HCT116 (cell line): ENCODE data around the gene AS3MT. TPM values are rescaled to one million over a fixed set of nuclear protein-coding genes. Genes with fewer than 3 reads are reported as not detected.

Source experiments
- ATAC-seq: fragments of 200-7000 bp; cut with Tn5 transposase; 2 replicates; pipeline ENCODE4 v1.9.1; 2020; ENCODE audit warnings: mild to moderate bottlenecking, moderate library complexity
- BruUV-seq: library from RNA; stranded (reverse); fragments of 400-500 nt; replicated peaks from 2 replicates; lab custom pipeline; 2021; lab: Mats Ljungman, UMichigan
- CTCF ChIA-PET: fragments of 300-600 bp; sonication (Branson Sonifier 250); formaldehyde crosslinking; loops from one replicate; lab custom pipeline; 2021; ENCODE audit warnings: antibody characterized with exemption; lab: Charles Lee
- POLR2A ChIA-PET: fragments of 300-600, 350-600 bp; sonication (Branson Sonifier 250); formaldehyde crosslinking; loops from one replicate; lab custom pipeline; 2021; ENCODE audit warnings: antibody characterized with exemption; lab: Charles Lee
- RAD21 ChIA-PET, 2 experiments: fragments of 300-600 bp; sonication (Branson Sonifier 250); formaldehyde crosslinking; loops; one replicate each; lab custom pipeline; 2023; ENCODE audit warnings: low total read pairs in 2 of 2; ENCODE audit not compliant: uncharacterized antibody in 2 of 2, unreplicated experiment in 2 of 2, low non-redundant PET in 1 of 2; lab: Charles Lee
- DNase-seq: peaks from one replicate; pipeline ENCODE4 v3.0.0-alpha.2; 2010; ENCODE audit warnings: low read depth, low spot score
- H2AFZ ChIP-seq: fragments of 200-600 bp; shearing (Covaris generic), sonication (generic); 2 replicates; pipeline ENCODE4 v1.6.1; 2017; ENCODE audit warnings: low read depth, mixed run types, mixed read lengths, antibody characterized with exemption, low read length; ENCODE audit not compliant: poor library complexity, severe bottlenecking
- H3K27ac ChIP-seq: 2 replicates; pipeline ENCODE4 v1.5.1; 2012; ENCODE audit warnings: low read depth, low read length
- H3K27me3 ChIP-seq: fragments of 200-600 bp; sonication (generic); 2 replicates; pipeline ENCODE4 v1.6.1; 2016; ENCODE audit warnings: mixed run types, low read length, mixed read lengths; ENCODE audit not compliant: insufficient read depth
- H3K36me3 ChIP-seq, 2 experiments: fragments of 200-500 bp in 1 of 2; fragments of 200-600 bp in 1 of 2; sonication (Bioruptor generic) in 1 of 2; sonication (generic) in 1 of 2; 2 replicates each; pipeline versions ENCODE4 v1.5.1 to v1.6.1; 2014 to 2016; ENCODE audit warnings: low read length in 2 of 2, inconsistent platforms in 1 of 2, mixed read lengths in 1 of 2, mixed run types in 1 of 2; ENCODE audit not compliant: insufficient read depth in 2 of 2, control insufficient read depth in 1 of 2
- H3K4me1 ChIP-seq, 2 experiments: fragments of 200-600 bp in 1 of 2; sonication (generic) in 1 of 2; 2 replicates each; pipeline versions ENCODE4 v1.5.1 to v1.6.1; 2012 to 2017; ENCODE audit warnings: low read length in 2 of 2, inconsistent platforms in 1 of 2, mild to moderate bottlenecking in 1 of 2, mixed read lengths in 1 of 2, mixed run types in 1 of 2, moderate library complexity in 1 of 2; ENCODE audit not compliant: insufficient read depth in 2 of 2, control insufficient read depth in 1 of 2
- H3K4me2 ChIP-seq: fragments of 200-600 bp; sonication (generic); 2 replicates; pipeline ENCODE4 v1.6.1; 2017; ENCODE audit warnings: mixed run types, low read length, mixed read lengths
- H3K4me3 ChIP-seq, 2 experiments: fragments of 200-600 bp in 1 of 2; sonication (generic) in 1 of 2; replicated peaks in 1 of 2; 2 replicates each; pipeline ENCODE4 v1.5.1; 2011 to 2016; ENCODE audit warnings: low read length in 2 of 2, control low read depth in 1 of 2, low read depth in 1 of 2, mild to moderate bottlenecking in 1 of 2, mixed read lengths in 1 of 2, mixed run types in 1 of 2
- H3K79me2 ChIP-seq: fragments of 200-600 bp; sonication (generic); 2 replicates; pipeline ENCODE4 v1.6.1; 2017; ENCODE audit warnings: mild to moderate bottlenecking, mixed run types, low read length, moderate library complexity, mixed read lengths; ENCODE audit not compliant: insufficient read depth
- H3K9ac ChIP-seq: fragments of 200-600 bp; sonication (generic); 2 replicates; pipeline ENCODE4 v1.6.1; 2016; ENCODE audit warnings: low read length, mixed read lengths
- H3K9me2 ChIP-seq: fragments of 200-600 bp; sonication (generic), shearing (Covaris generic); 2 replicates; pipeline ENCODE4 v1.6.1; 2017; ENCODE audit warnings: mixed run types, mild to moderate bottlenecking, moderate library complexity; ENCODE audit not compliant: insufficient read depth
- H3K9me3 ChIP-seq, 2 experiments: fragments of 200-500 bp in 1 of 2; fragments of 200-600 bp in 1 of 2; sonication (Bioruptor generic) in 1 of 2; sonication (generic) in 1 of 2; 2 replicates each; pipeline ENCODE4 v1.6.1; 2014 to 2017; ENCODE audit warnings: low read length in 2 of 2, mixed read lengths in 2 of 2, inconsistent platforms in 1 of 2, low read depth in 1 of 2, mild to moderate bottlenecking in 1 of 2, mixed run types in 1 of 2, moderate library complexity in 1 of 2; ENCODE audit not compliant: control insufficient read depth in 1 of 2, insufficient read depth in 1 of 2
- H4K20me1 ChIP-seq: fragments of 200-600 bp; sonication (generic), shearing (Covaris generic); 2 replicates; pipeline ENCODE4 v1.6.1; 2017; ENCODE audit warnings: mixed run types, mild to moderate bottlenecking, moderate library complexity; ENCODE audit not compliant: insufficient read depth
- ATF3 ChIP-seq: IDR thresholded peaks from 2 replicates; pipeline ENCODE4 v1.6.1; 2012
- CBX3 ChIP-seq: IDR thresholded peaks from 2 replicates; pipeline ENCODE4 v1.6.1; 2012; ENCODE audit warnings: low read depth
- CEBPB ChIP-seq: IDR thresholded peaks from 2 replicates; pipeline ENCODE4 v1.6.1; 2012; ENCODE audit warnings: low read depth
- CTCF ChIP-seq, 3 experiments: fragments of 200-600 bp in 1 of 3; sonication (generic) in 1 of 3; IDR thresholded peaks in 2 of 3; conservative IDR thresholded peaks in 1 of 3; 2 replicates each; pipeline ENCODE4 v1.5.1; 2012 to 2017; ENCODE audit warnings: low read depth in 2 of 3, low read length in 2 of 3, antibody characterized with exemption in 1 of 3, borderline replicate concordance in 1 of 3, control low read depth in 1 of 3, mild to moderate bottlenecking in 1 of 3, mixed read lengths in 1 of 3, mixed run types in 1 of 3, moderate library complexity in 1 of 3; ENCODE audit not compliant: insufficient read depth in 1 of 3
- EGR1 ChIP-seq: IDR thresholded peaks from 2 replicates; pipeline ENCODE4 v1.6.1; 2012; ENCODE audit warnings: low read depth
- ELF1 ChIP-seq: IDR thresholded peaks from 2 replicates; pipeline ENCODE4 v1.6.1; 2012; ENCODE audit warnings: low read depth, borderline replicate concordance
- EZH2 ChIP-seq: fragments of 200-600 bp; sonication (generic); IDR thresholded peaks from 2 replicates; pipeline ENCODE4 v1.6.1; 2017; ENCODE audit warnings: antibody characterized with exemption, mixed run types
- JUND ChIP-seq: IDR thresholded peaks from 2 replicates; pipeline ENCODE4 v1.6.1; 2012
- POLR2AphosphoS5 ChIP-seq: IDR thresholded peaks from 2 replicates; pipeline ENCODE4 v1.6.1; 2011; ENCODE audit warnings: mild to moderate bottlenecking, low read depth, low read length, moderate library complexity
- RAD21 ChIP-seq: IDR thresholded peaks from 2 replicates; pipeline ENCODE4 v1.6.1; 2012; ENCODE audit warnings: low read depth, mild to moderate bottlenecking
- REST ChIP-seq: IDR thresholded peaks from 2 replicates; pipeline ENCODE4 v1.6.1; 2012; ENCODE audit warnings: low read depth
- SIN3A ChIP-seq: IDR thresholded peaks from 2 replicates; pipeline ENCODE4 v1.6.1; 2012; ENCODE audit warnings: low read depth
- SP1 ChIP-seq: IDR thresholded peaks from 2 replicates; pipeline ENCODE4 v1.6.1; 2012; ENCODE audit warnings: low read depth
- TCF7L2 ChIP-seq: IDR thresholded peaks from 2 replicates; pipeline ENCODE4 v1.7.0; 2011; ENCODE audit warnings: borderline replicate concordance, inconsistent platforms; ENCODE audit not compliant: insufficient read depth, insufficient read length; ENCODE audit errors: extremely low read depth
- ZNF274 ChIP-seq: fragments of 200-500 bp; sonication (Bioruptor generic); IDR thresholded peaks from 2 replicates; pipeline ENCODE4 v1.6.1; 2014; ENCODE audit warnings: mild to moderate bottlenecking, low read depth, low read length, inconsistent platforms
- intact Hi-C: fragments of 100-400 bp; cut with micrococcal nuclease; formaldehyde crosslinking; loops from 2 replicates; pipeline ENCODE4 v1.10.0; 2022
- total RNA-seq: library from RNA; stranded (reverse); gene quantifications from one replicate; pipeline ENCODE4 v1.2.1, GENCODE V29; 2021; ENCODE audit not compliant: unreplicated experiment
- TF ChIP-seq, protein P1 (sequence below): IDR thresholded peaks from 2 replicates; pipeline ENCODE4 v1.6.1; 2012

AS3MT gene
- total RNA-seq, 1 experiment from 2014 or later = 0.79 TPM

GRCh38 chr10:102948176-102948575 lies 78.9 kb downstream of the AS3MT start:
- ATAC-seq (no peak), DNase-seq (no peak)
- Histone ChIP-seq H3K27ac (no peak overlapping the region), H3K27me3 (no peaks in the 10 kb centered on the region), H2AFZ (no peak overlapping the region), H3K4me1 (peaks cover 0 to 6% of the 10 kb centered on the region in 2 experiments; a peak in 3 of 4 replicates), H3K79me2 (no peaks in the 10 kb centered on the region), H4K20me1 (no peaks in the 10 kb centered on the region), H3K4me3 (no peak overlapping the region), H3K9me3 (no peaks in the 10 kb centered on the region), H3K4me2 (no peak overlapping the region), H3K9ac (no peak overlapping the region), H3K36me3 (no peaks in the 10 kb centered on the region), H3K9me2 (no peaks in the 10 kb centered on the region)
- CTCF ChIA-PET = no interaction called here
- TF ChIP-seq CEBPB = no peak
- POLR2A ChIA-PET = no interaction called here
- intact Hi-C loops = no loop called here
- RAD21 ChIA-PET = no interaction called here
- no TSS peak for BruUV-seq

DNA sequence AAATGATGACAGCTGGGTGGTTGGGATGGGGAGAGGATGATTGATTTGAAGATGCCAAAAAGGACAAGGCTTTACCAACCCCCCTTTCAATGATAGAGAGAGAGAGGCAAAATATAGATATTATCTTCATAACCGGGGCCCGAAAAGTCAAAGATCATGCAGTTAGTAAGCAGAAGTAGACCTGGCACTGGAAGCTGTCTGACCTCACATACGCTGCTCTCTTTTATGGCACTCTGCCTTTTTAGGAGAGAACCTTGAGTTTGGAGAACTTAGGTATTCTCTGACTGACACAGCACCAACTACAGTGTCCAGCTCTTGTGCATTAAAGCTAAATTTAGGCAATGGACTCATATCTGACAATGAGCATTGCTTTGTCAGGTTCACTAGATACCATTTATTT lies 79.5 kb downstream of the AS3MT start:
- Histone ChIP-seq H3K4me1 (peaks cover 0 to 6% of the 10 kb centered on the region in 2 experiments; a peak in 3 of 4 replicates), H3K27me3 (no peaks in the 10 kb centered on the region), H3K4me3 (no peak overlapping the region), H3K9me3 (no peaks in the 10 kb centered on the region), H3K9me2 (no peaks in the 10 kb centered on the region), H3K27ac (no peak overlapping the region), H2AFZ (no peak overlapping the region), H3K9ac (no peak overlapping the region), H3K79me2 (no peaks in the 10 kb centered on the region), H3K4me2 (no peak overlapping the region), H4K20me1 (no peaks in the 10 kb centered on the region), H3K36me3 (no peaks in the 10 kb centered on the region)
- no peak for DNase-seq
- intact Hi-C loops = no loop called here
- ChIA-PET RAD21 (no interaction called here), POLR2A (no interaction called here), CTCF (no interaction called here)
- BruUV-seq = no TSS peak
- ATAC-seq = no peak
- TF ChIP-seq TCF7L2 (no peak), REST (no peak), SP1 (no peak), RAD21 (no peak), JUND (no peak), ZNF274 (no peak), ATF3 (no peak), EZH2 (no peak), CBX3 (no peak), POLR2AphosphoS5 (no peak), ELF1 (no peak), CTCF (IDR thresholded peaks at IDR 0.05 in 2 of 3, conservative IDR thresholded peaks at IDR 0.05 in 1 of 3; ENCODE audit: borderline replicate concordance in 1 of 3, insufficient read depth in 1 of 3, low read depth in 2 of 3, low read length in 2 of 3) (no peak), EGR1 (no peak), SIN3A (no peak)
- TF ChIP-seq, protein P1, sequence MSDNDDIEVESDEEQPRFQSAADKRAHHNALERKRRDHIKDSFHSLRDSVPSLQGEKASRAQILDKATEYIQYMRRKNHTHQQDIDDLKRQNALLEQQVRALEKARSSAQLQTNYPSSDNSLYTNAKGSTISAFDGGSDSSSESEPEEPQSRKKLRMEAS = no peak
